ENCODE data around the gene TIGAR. TPM values are rescaled to one million over a fixed set of nuclear protein-coding genes. Genes with fewer than 3 reads are reported as not detected.

Gene TIGAR
- total and polyA plus RNA-seq, 2 of the 8 experiments (the other 6 are each of a cell fraction or from before 2014, with no cell fraction given): 3.8 to 26.4 TPM

- H3K79me1 ChIP-seq (ENCODE audit: low read depth, low read length): peaks cover 3% of the 10 kb centered on the region; the same call in 1 of the 2 replicates
- no peak overlapping the region for H3K14ac ChIP-seq (ENCODE audit: insufficient read length)
- H3K56ac ChIP-seq (replicated peaks; ENCODE audit: insufficient read length, low read depth, low read length): no peak overlapping the region
- H3K4ac ChIP-seq (replicated peaks; ENCODE audit: insufficient read length, low read depth, low read length): no peak overlapping the region
- no peaks in the 10 kb centered on the region for H3K27me3 ChIP-seq (replicated peaks in 1 of 4; ENCODE audit: control insufficient read depth in 3 of 4, extremely low read depth in 1 of 4, insufficient read depth in 3 of 4, low read length in 3 of 4)
- WGBS, 2 experiments (ENCODE audit: extremely low coverage in 1 of 2, insufficient coverage in 1 of 2, insufficient read length in 1 of 2, insufficient replicate concordance in 2 of 2, low coverage in 1 of 2, low lambda C conversion rate in 2 of 2, missing lambda C conversion rate in 1 of 2): 94% methylated on average over 27 of the region's 28 CpGs; no CpG with 5 or more reads in 1 of the 2 experiments
- FAIRE-seq (no peak), DNase-seq (ENCODE audit: low read depth in 1 of 2, low spot score in 2 of 2) (no peak)
- H2BK120ac ChIP-seq (replicated peaks; ENCODE audit: low read depth, low read length): no peak overlapping the region
- no peaks in the 10 kb centered on the region for H4K20me1 ChIP-seq (replicated peaks in 1 of 2; ENCODE audit: control insufficient read depth in 1 of 2, insufficient read depth in 2 of 2, low read length in 2 of 2)
- TF ChIP-seq NANOG (IDR thresholded peaks at IDR 0.05; ENCODE audit: insufficient read depth, low read depth, low read length, poor library complexity, severe bottlenecking) (no peak), POU5F1 (IDR thresholded peaks at IDR 0.05; ENCODE audit: low read depth, low read length) (no peak)
- no peak overlapping the region for H3K4me2 ChIP-seq (ENCODE audit: insufficient read depth in 1 of 2, low read depth in 2 of 2, low read length in 2 of 2)
- no peak overlapping the region for H2BK15ac ChIP-seq (ENCODE audit: low read length)
- H2BK12ac ChIP-seq (ENCODE audit: low read depth, low read length): no peak overlapping the region
- H2BK20ac ChIP-seq (ENCODE audit: low read length): no peak overlapping the region
- no peak overlapping the region for H4K91ac ChIP-seq (replicated peaks; ENCODE audit: insufficient read length, low read length)
- H2BK5ac ChIP-seq (ENCODE audit: low read depth, low read length): no peak overlapping the region
- CTCF ChIA-PET (ENCODE audit: partially characterized antibody): interaction anchor here (1.2 kb wide), 1 partner anchor 47 kb away, joined by 3 read pairs; no protein-coding TSS in a partner anchor
- no peak overlapping the region for H4K5ac ChIP-seq (ENCODE audit: insufficient read length, low read depth, low read length)
- H3K23me2 ChIP-seq (ENCODE audit: low read depth, low read length): peaks cover 13% of the 10 kb centered on the region; the same call in 1 of the 2 replicates
- POLR2A ChIA-PET (ENCODE audit: partially characterized antibody): interaction anchor here (0.6 to 0.7 kb wide), 2 partner anchors 66 to 147 kb away, joined by 3 read pairs; no protein-coding TSS in a partner anchor
- H2AK5ac ChIP-seq (ENCODE audit: low read depth, low read length): no peak overlapping the region
- H3K4me1 ChIP-seq (replicated peaks in 1 of 4; ENCODE audit: control insufficient read depth in 3 of 4, insufficient read depth in 4 of 4, low read length in 3 of 4): peaks cover 0 to 6% (median 1%) of the 10 kb centered on the region in 4 experiments; a peak in 4 of 7 replicates
- peaks cover 0 to 49% of the 10 kb centered on the region in 2 experiments; a peak in 2 of 4 replicates for H3K79me2 ChIP-seq (ENCODE audit: control insufficient read depth in 1 of 2, insufficient read depth in 2 of 2, low read length in 2 of 2)
- no peak overlapping the region for H2AFZ ChIP-seq (ENCODE audit: low read length)
- H4K8ac ChIP-seq (ENCODE audit: extremely low read depth, insufficient read depth, low read length): no peak overlapping the region; the same call in 1 of the 2 replicates
- H3K27ac ChIP-seq (ENCODE audit: low read depth, low read length): no peak overlapping the region
- no peak overlapping the region for H3K23ac ChIP-seq (ENCODE audit: insufficient read length)
- peaks cover 2 to 6% (median 3%) of the 10 kb centered on the region in 4 experiments; a peak in 4 of 8 replicates for H3K36me3 ChIP-seq (ENCODE audit: control insufficient read depth in 2 of 4, insufficient read depth in 4 of 4, low read length in 3 of 4)
- H3K9me3 ChIP-seq (ENCODE audit: insufficient read depth in 2 of 2, low read depth in 1 of 2, low read length in 1 of 2): no peaks in the 10 kb centered on the region; a peak in 1 of 4 replicates
- H3K9ac ChIP-seq (replicated peaks in 1 of 4; ENCODE audit: extremely low read depth in 1 of 4, low read depth in 3 of 4, low read length in 3 of 4): no peak overlapping the region
- H3K4me3 ChIP-seq (ENCODE audit: extremely low read depth in 1 of 4, insufficient read depth in 2 of 4, low read depth in 3 of 4, low read length in 4 of 4): no peak overlapping the region
- H3K18ac ChIP-seq (ENCODE audit: extremely low read depth, low read length): no peak overlapping the region
Measured at GRCh38 chr12:4324366-4324765, 3.4 kb downstream of the TIGAR start.
